B cell (primary cell): ENCODE results near the gene SH2D5. TPM values are rescaled to one million over a fixed set of nuclear protein-coding genes. Genes with fewer than 3 reads are reported as not detected.

Experiments
- ATAC-seq: fragments of 200-7000 bp; cut with Tn5 transposase; one replicate; pipeline ENCODE4 v1.10.0; 2021; ENCODE audit warnings: low read depth, mild to moderate bottlenecking, moderate number of reproducible peaks, moderate library complexity
- CTCF ChIA-PET: fragments of 350-600 bp; sonication (Branson Sonifier 250); formaldehyde crosslinking; loops from one replicate; lab custom pipeline; 2021; ENCODE audit warnings: antibody characterized with exemption, inconsistent platforms; lab: Charles Lee
- POLR2A ChIA-PET: fragments of 350-600 bp; sonication (Branson Sonifier 250); formaldehyde crosslinking; loops from one replicate; lab custom pipeline; 2021; ENCODE audit warnings: antibody characterized with exemption; lab: Charles Lee
- DNase-seq: peaks from one replicate; pipeline ENCODE4 v3.0.0; 2013
- H2AFZ ChIP-seq: 2 replicates; pipeline ENCODE4 v1.6.1; 2012; ENCODE audit warnings: mild to moderate bottlenecking, low read depth, low read length; ENCODE audit not compliant: insufficient read depth, poor library complexity, severe bottlenecking
- H3K27ac ChIP-seq, 2 donors: 1 replicate in 1 of 2; 2 replicates in 1 of 2; pipeline ENCODE4 v1.5.1; 2012 to 2013; ENCODE audit warnings: low read length in 2 of 2, mild to moderate bottlenecking in 2 of 2, moderate library complexity in 1 of 2
- H3K27me3 ChIP-seq, 4 experiments: fragments of 200-600 bp in 1 of 4; sonication (generic) in 1 of 4; replicated peaks in 1 of 4; 1 replicate in 2 of 4; 2 replicates in 2 of 4; pipeline versions ENCODE4 v1.6.1 to v1.7.0; 2013 to 2016; ENCODE audit warnings: low read length in 3 of 4, mild to moderate bottlenecking in 2 of 4, mixed read lengths in 1 of 4, moderate library complexity in 1 of 4; ENCODE audit not compliant: insufficient read depth in 4 of 4, control insufficient read depth in 3 of 4; ENCODE audit errors: control extremely low read depth in 1 of 4
- H3K36me3 ChIP-seq, 2 experiments: replicated peaks in 1 of 2; 1 replicate in 1 of 2; 2 replicates in 1 of 2; pipeline versions ENCODE4 v1.6.1 to v1.7.1; 2013; ENCODE audit warnings: low read length in 1 of 2; ENCODE audit not compliant: insufficient read depth in 2 of 2, control insufficient read depth in 1 of 2; ENCODE audit errors: control extremely low read depth in 1 of 2, extremely low read depth in 1 of 2
- H3K4me1 ChIP-seq, 2 donors: fragments of 200-600 bp in 1 of 2; sonication (generic) in 1 of 2; 1 replicate in 1 of 2; 2 replicates in 1 of 2; pipeline versions ENCODE4 v1.5.1 to v1.6.1; 2013 to 2017; ENCODE audit warnings: low read length in 2 of 2; ENCODE audit not compliant: control insufficient read depth in 2 of 2, insufficient read depth in 2 of 2
- H3K4me2 ChIP-seq: replicated peaks from 2 replicates; pipeline ENCODE3; 2012; ENCODE audit warnings: mild to moderate bottlenecking, low read depth, low read length; ENCODE audit not compliant: poor library complexity, severe bottlenecking
- H3K4me3 ChIP-seq, 5 experiments: fragments of 200-600 bp in 1 of 5; sonication (generic) in 1 of 5; 1 replicate in 3 of 5; 2 replicates in 2 of 5; pipeline versions ENCODE4 v1.5.1 to v1.7.0; 2011 to 2016; ENCODE audit warnings: low read length in 4 of 5, mild to moderate bottlenecking in 4 of 5, low read depth in 2 of 5, control low read depth in 1 of 5, moderate library complexity in 1 of 5; ENCODE audit not compliant: insufficient read depth in 1 of 5; ENCODE audit errors: control extremely low read depth in 1 of 5, extremely low read depth in 1 of 5
- H3K79me2 ChIP-seq: fragments of 200-600 bp; sonication (generic); one replicate; pipeline ENCODE4 v1.6.0; 2016; ENCODE audit warnings: low read length; ENCODE audit not compliant: control insufficient read depth, insufficient read depth
- H3K9ac ChIP-seq: fragments of 200-600 bp; sonication (generic); 2 replicates; pipeline ENCODE4 v1.6.1; 2017; ENCODE audit warnings: mild to moderate bottlenecking, low read length, moderate library complexity
- H3K9me3 ChIP-seq, 3 donors: one replicate each; pipeline versions ENCODE4 v1.6.1 to v1.7.1; 2013; ENCODE audit warnings: low read length in 2 of 3; ENCODE audit not compliant: control insufficient read depth in 2 of 3, insufficient read depth in 1 of 3; ENCODE audit errors: control extremely low read depth in 1 of 3
- H4K20me1 ChIP-seq: 2 replicates; pipeline ENCODE4 v1.6.0; 2012; ENCODE audit warnings: mild to moderate bottlenecking, low read length; ENCODE audit not compliant: insufficient read depth, control insufficient read depth, poor library complexity, severe bottlenecking
- H3K27ac Mint-ChIP-seq: one replicate; pipeline ENCODE4 v1.8.0; 2021; ENCODE audit warnings: mixed read lengths
- H3K27me3 Mint-ChIP-seq: one replicate; pipeline ENCODE4 v1.8.0; 2021; ENCODE audit warnings: mixed read lengths
- H3K4me1 Mint-ChIP-seq: one replicate; pipeline ENCODE4 v1.8.0; 2021; ENCODE audit warnings: mixed read lengths
- H3K4me3 Mint-ChIP-seq: one replicate; pipeline ENCODE4 v1.8.0; 2021; ENCODE audit warnings: mixed read lengths
- H3K9me3 Mint-ChIP-seq: one replicate; pipeline ENCODE4 v1.8.0; 2022; ENCODE audit warnings: mixed read lengths; ENCODE audit not compliant: insufficient read depth
- CTCF ChIP-seq: fragments of 200-600 bp; IDR thresholded peaks from one replicate; pipeline ENCODE4 v1.8.0; 2022; ENCODE audit warnings: antibody characterized with exemption, mild to moderate bottlenecking
- EZH2 ChIP-seq: IDR thresholded peaks from 2 replicates; pipeline ENCODE4 v1.6.1; 2012; ENCODE audit warnings: borderline replicate concordance, low read depth, mild to moderate bottlenecking, moderate library complexity, low read length; ENCODE audit not compliant: insufficient read depth, poor library complexity, severe bottlenecking
- WGBS: methylation state at CpG from one replicate; pipeline ENCODE4 v1.1.5; 2013; ENCODE audit warnings: missing lambda C conversion rate; ENCODE audit not compliant: insufficient coverage; 5-methylcytosine and 5-hydroxymethylcytosine counted together
- intact Hi-C: fragments of 100-400 bp; cut with micrococcal nuclease; formaldehyde crosslinking; loops from one replicate; pipeline ENCODE4 v1.10.0; 2022
- polyA plus RNA-seq: library from polyadenylated mRNA; depleted of rRNA; stranded (reverse); fragments of >200 nt; gene quantifications from 2 replicates; pipeline ENCODE4 v1.2.3, GENCODE V29; 2012
- total RNA-seq, 2 donors: library from RNA; stranded (reverse); fragments of 120-200 nt in 1 of 2; gene quantifications; 1 replicate in 1 of 2; 2 replicates in 1 of 2; pipeline versions ENCODE4 v1.2.3 to v1.2.4, GENCODE V29; 2013 to 2022

SH2D5 gene
- total and polyA plus RNA-seq, 2 donors (not counting 1 experiment from before 2014, with no cell fraction given): 0.30 TPM; not detected in 1

- H3K27ac ChIP-seq: no peak overlapping the region
- no peak overlapping the region for H3K4me2 ChIP-seq
- no peaks in the 10 kb centered on the region for H3K9me3 ChIP-seq
- no peak overlapping the region for H2AFZ ChIP-seq
- intact Hi-C loops: no loop called here
- no peak for DNase-seq
- H3K4me1 ChIP-seq: peaks cover 0 to 8% of the 10 kb centered on the region in 2 donors
- ChIA-PET CTCF (interaction anchor here (1.3 to 7.6 kb wide), 2 partner anchors 35 to 495 kb away, joined by 5 to 130 read pairs; no protein-coding TSS in a partner anchor), POLR2A (no interaction called here)
- no peak overlapping the region for H3K9ac ChIP-seq
- Mint-ChIP-seq H3K4me1 (peaks cover 4% of the 10 kb centered on the region), H3K27ac (no peak overlapping the region), H3K9me3 (no peaks in the 10 kb centered on the region), H3K27me3 (no peaks in the 10 kb centered on the region), H3K4me3 (no peak overlapping the region)
- H3K79me2 ChIP-seq: no peaks in the 10 kb centered on the region
- no peaks in the 10 kb centered on the region for H3K27me3 ChIP-seq
- no peak for ATAC-seq
- TF ChIP-seq CTCF (no peak), EZH2 (no peak)
- H3K4me3 ChIP-seq: no peak overlapping the region
- H3K36me3 ChIP-seq: no peaks in the 10 kb centered on the region
- WGBS: 94% methylated on average over 8 of the region's 9 CpGs
- H4K20me1 ChIP-seq: no peaks in the 10 kb centered on the region
These were observed 32.9 kb downstream of the SH2D5 start for GRCh38 chr1:20699558-20699957.

- no peak overlapping the region for H3K27ac ChIP-seq
- Mint-ChIP-seq H3K27me3 (no peaks in the 10 kb centered on the region), H3K9me3 (no peaks in the 10 kb centered on the region), H3K27ac (no peak overlapping the region), H3K4me1 (peaks cover 4% of the 10 kb centered on the region), H3K4me3 (peak overlapping the region; percentile 41)
- intact Hi-C loops: no loop called here
- ChIA-PET CTCF (interaction anchor here (1.3 to 7.6 kb wide), 3 partner anchors 36 to 496 kb away, joined by 3 to 130 read pairs (median 5); no protein-coding TSS in a partner anchor), POLR2A (no interaction called here)
- ATAC-seq (no peak), DNase-seq (no peak)
- no peaks in the 10 kb centered on the region for H4K20me1 ChIP-seq
- H3K4me3 ChIP-seq: no peak overlapping the region
- no peaks in the 10 kb centered on the region for H3K9me3 ChIP-seq
- TF ChIP-seq CTCF (no peak), EZH2 (no peak)
- H3K27me3 ChIP-seq: no peaks in the 10 kb centered on the region
- no peaks in the 10 kb centered on the region for H3K79me2 ChIP-seq
- peaks cover 0 to 8% of the 10 kb centered on the region in 2 donors for H3K4me1 ChIP-seq
- no peak overlapping the region for H3K9ac ChIP-seq
- 98% methylated on average over 8 of the region's 18 CpGs for WGBS
- H2AFZ ChIP-seq: no peak overlapping the region
- no peak overlapping the region for H3K4me2 ChIP-seq
- no peaks in the 10 kb centered on the region for H3K36me3 ChIP-seq
These were observed 34.1 kb downstream of the SH2D5 start for GRCh38 chr1:20698195-20698910.
